ENCODE data around the gene RBM33. TPM values are rescaled to one million over a fixed set of nuclear protein-coding genes. Genes with fewer than 3 reads are reported as not detected.

Gene RBM33
- total and polyA plus RNA-seq, 2 of the 8 experiments (the other 6 are each of a cell fraction or from before 2014, with no cell fraction given) = 16.5 to 64.6 TPM

GRCh38 chr7:155638366-155638765, 6.1 kb upstream of the RBM33 start (continued):
- no peak for TF ChIP-seq CHD7 (IDR thresholded peaks at IDR 0.05; ENCODE audit: insufficient replicate concordance, low read length)
